Natural killer cell (primary cell): ENCODE results near the gene NEO1. TPM values are rescaled to one million over a fixed set of nuclear protein-coding genes. Genes with fewer than 3 reads are reported as not detected.
"Not testable (repeated sequence)": the region's sequence is repeated elsewhere in the genome, so short reads cannot be mapped to it uniquely, and the experiment has no call there.

Experiments
- ATAC-seq, 3 donors: fragments of 150-1000 bp in 2 of 3; fragments of 200-7000 bp in 1 of 3; cut with Tn5 transposase; 1 replicate in 1 of 3; 2 replicates in 2 of 3; pipeline ENCODE4 v1.10.0; 2021; ENCODE audit warnings: mild to moderate bottlenecking in 2 of 3, moderate library complexity in 2 of 3
- DNase-seq, 2 donors: peaks; one replicate each; pipeline versions ENCODE4 v3.0.0 to v3.0.0-alpha.2; 2013 to 2021; ENCODE audit warnings: mixed read lengths in 1 of 2
- H3K27ac ChIP-seq: one replicate; pipeline ENCODE4 v1.5.1; 2013; ENCODE audit warnings: mild to moderate bottlenecking, low read length
- H3K27me3 ChIP-seq: one replicate; pipeline ENCODE4 v1.6.1; 2013; ENCODE audit warnings: low read length; ENCODE audit not compliant: control insufficient read depth, insufficient read depth
- H3K36me3 ChIP-seq: one replicate; pipeline ENCODE4 v1.6.1; 2013; ENCODE audit warnings: low read length; ENCODE audit not compliant: control insufficient read depth, insufficient read depth
- H3K4me1 ChIP-seq: one replicate; pipeline ENCODE4 v1.6.1; 2013; ENCODE audit warnings: low read length; ENCODE audit not compliant: control insufficient read depth, insufficient read depth
- H3K4me3 ChIP-seq: one replicate; pipeline ENCODE4 v1.5.1; 2013; ENCODE audit warnings: low read length
- H3K9me3 ChIP-seq: one replicate; pipeline ENCODE4 v1.6.1; 2013; ENCODE audit warnings: low read length; ENCODE audit not compliant: control insufficient read depth, insufficient read depth
- H3K27ac Mint-ChIP-seq, 2 donors: one replicate each; pipeline ENCODE4 v1.8.0; 2022; ENCODE audit warnings: mild to moderate bottlenecking in 2 of 2, mixed read lengths in 2 of 2, moderate library complexity in 1 of 2
- H3K27me3 Mint-ChIP-seq, 2 donors: one replicate each; pipeline ENCODE4 v1.8.0; 2022; ENCODE audit warnings: low read depth in 2 of 2, mixed read lengths in 2 of 2
- H3K36me3 Mint-ChIP-seq: one replicate; pipeline ENCODE4 v1.8.0; 2022; ENCODE audit warnings: mixed read lengths
- H3K4me1 Mint-ChIP-seq, 2 donors: one replicate each; pipeline ENCODE4 v1.8.0; 2022; ENCODE audit warnings: mixed read lengths in 2 of 2
- H3K4me3 Mint-ChIP-seq: one replicate; pipeline ENCODE4 v1.8.0; 2022; ENCODE audit warnings: mild to moderate bottlenecking, moderate library complexity, mixed read lengths
- H3K9me3 Mint-ChIP-seq, 2 donors: one replicate each; pipeline ENCODE4 v1.8.0; 2022; ENCODE audit warnings: mixed read lengths in 2 of 2
- CTCF ChIP-seq: fragments of 200-600 bp; IDR thresholded peaks from one replicate; pipeline ENCODE4 v1.8.0; 2022; ENCODE audit warnings: antibody characterized with exemption
- WGBS: methylation state at CpG from one replicate; pipeline ENCODE4 v1.1.7; 2013; ENCODE audit warnings: missing lambda C conversion rate; ENCODE audit not compliant: insufficient coverage; 5-methylcytosine and 5-hydroxymethylcytosine counted together
- intact Hi-C: fragments of 100-400 bp; cut with micrococcal nuclease; formaldehyde crosslinking; loops from one replicate; pipeline ENCODE4 v1.14.2; 2022
- total RNA-seq, 4 donors: library from RNA; stranded (reverse); fragments of 120-200 nt in 1 of 4; gene quantifications; one replicate each; pipeline versions ENCODE4 v1.2.3 to v1.2.4, GENCODE V29; 2013 to 2022

NEO1 gene
- total RNA-seq, 3 donors from 2014 or later (not counting 1 experiment from before 2014, with no cell fraction given): 16.3 to 19.0 (median 17.4) TPM

DNA sequence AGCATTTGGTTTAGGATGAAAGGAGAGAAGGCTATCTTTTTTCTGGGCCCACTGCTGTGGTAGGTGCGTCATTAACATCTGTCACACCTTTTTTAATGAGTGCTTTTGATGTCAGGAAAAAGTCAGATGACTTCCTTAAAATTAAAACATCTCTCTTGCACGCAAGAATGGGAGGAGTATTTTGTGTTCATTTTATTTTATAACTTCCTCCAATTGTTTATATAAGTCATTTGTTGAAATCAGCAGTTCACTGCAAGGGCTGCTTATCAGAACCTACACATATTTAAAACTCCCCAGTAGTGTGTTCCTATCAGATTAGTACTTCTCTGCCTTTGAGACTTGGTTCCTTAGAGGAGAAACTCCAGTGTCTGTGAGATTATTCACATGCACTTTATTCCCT, 143.8 kb downstream of the NEO1 start:
- intact Hi-C loops: no loop called here

DNA sequence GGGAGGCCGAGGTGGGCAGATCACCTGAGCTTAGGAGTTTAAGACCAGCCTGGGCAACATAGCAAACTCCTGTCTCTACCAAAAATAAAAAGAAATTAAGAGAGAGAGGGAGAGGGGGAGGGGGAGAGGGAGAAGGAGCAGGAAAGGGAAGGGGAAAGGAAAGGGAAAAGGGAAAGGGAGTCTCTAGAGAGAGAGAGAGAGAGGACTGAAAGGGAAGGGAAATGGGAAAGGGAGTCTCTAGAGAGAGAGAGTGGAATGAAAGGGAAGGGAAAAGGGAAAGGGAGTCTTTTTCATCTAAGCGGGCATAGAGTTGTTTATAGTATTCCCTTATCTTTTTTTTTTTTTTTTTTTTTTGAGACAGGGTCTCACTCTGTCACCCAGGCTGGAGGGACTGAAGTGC, 148.1 kb downstream of the NEO1 start:
- Mint-ChIP-seq H3K27me3 (peaks cover 0 to 25% of the 10 kb centered on the region in 2 donors), H3K9me3 (peaks cover 2 to 3% of the 10 kb centered on the region in 2 donors), H3K4me3 (no peak overlapping the region), H3K4me1 (no peaks in the 10 kb centered on the region), H3K27ac (no peak overlapping the region), H3K36me3 (peaks cover 10% of the 10 kb centered on the region)
- intact Hi-C loops: no loop called here
- no peak for DNase-seq
- H3K27ac ChIP-seq: no peak overlapping the region
- H3K4me1 ChIP-seq: no peaks in the 10 kb centered on the region
- no peaks in the 10 kb centered on the region for H3K9me3 ChIP-seq
- H3K36me3 ChIP-seq: no peaks in the 10 kb centered on the region
- no peak overlapping the region for H3K4me3 ChIP-seq
- WGBS: no CpG with 5 or more reads among the region's 2 CpGs
- TF ChIP-seq CTCF: no peak
- ATAC-seq: no peak
- H3K27me3 ChIP-seq: no peaks in the 10 kb centered on the region

More for the DNA sequence above, 143.8 kb downstream of the NEO1 start:
- TF ChIP-seq CTCF: no peak
- ATAC-seq (no peak), DNase-seq (no peak)
- no peaks in the 10 kb centered on the region for H3K9me3 ChIP-seq
- no peaks in the 10 kb centered on the region for H3K36me3 ChIP-seq
- Mint-ChIP-seq H3K4me3 (no peak overlapping the region), H3K27ac (no peak overlapping the region), H3K36me3 (no peaks in the 10 kb centered on the region), H3K9me3 (no peaks in the 10 kb centered on the region), H3K4me1 (no peaks in the 10 kb centered on the region), H3K27me3 (peaks cover 7 to 16% of the 10 kb centered on the region in 2 donors)
- WGBS: no CpG with 5 or more reads among the region's 2 CpGs
- H3K4me3 ChIP-seq: no peak overlapping the region
- H3K4me1 ChIP-seq: no peaks in the 10 kb centered on the region
- no peaks in the 10 kb centered on the region for H3K27me3 ChIP-seq
- H3K27ac ChIP-seq: no peak overlapping the region

- intact Hi-C loops: no loop called here
- H3K27ac Mint-ChIP-seq: no peak overlapping the region
- H3K36me3 Mint-ChIP-seq: no peaks in the 10 kb centered on the region
- Histone ChIP-seq H3K27me3 (no peaks in the 10 kb centered on the region), H3K9me3 (no peaks in the 10 kb centered on the region), H3K4me3 (no peak overlapping the region), H3K36me3 (no peaks in the 10 kb centered on the region), H3K4me1 (no peaks in the 10 kb centered on the region), H3K27ac (no peak overlapping the region)
- H3K27me3 Mint-ChIP-seq: peaks cover 0 to 15% of the 10 kb centered on the region in 2 donors
- WGBS: no CpG with 5 or more reads among the region's 2 CpGs
- H3K9me3 Mint-ChIP-seq: no peaks in the 10 kb centered on the region
- H3K4me3 Mint-ChIP-seq: no peak overlapping the region
- no peaks in the 10 kb centered on the region for H3K4me1 Mint-ChIP-seq
- no peak for TF ChIP-seq CTCF
- ATAC-seq (no peak), DNase-seq (no peak)
Measured at GRCh38 chr15:73210630-73211029, 158.4 kb downstream of the NEO1 start.

GRCh38 chr15:73212424-73212823, 160.2 kb downstream of the NEO1 start:
- TF ChIP-seq CTCF: no peak
- WGBS: no CpG with 5 or more reads among the region's 1 CpG
- Histone ChIP-seq H3K27me3 (no peaks in the 10 kb centered on the region), H3K4me3 (no peak overlapping the region), H3K36me3 (no peaks in the 10 kb centered on the region), H3K9me3 (no peaks in the 10 kb centered on the region), H3K27ac (no peak overlapping the region), H3K4me1 (no peaks in the 10 kb centered on the region)
- ATAC-seq: no peak
- DNase-seq: no peak
- intact Hi-C loops: no loop called here
- no peak overlapping the region for H3K27ac Mint-ChIP-seq
- no peak overlapping the region for H3K4me3 Mint-ChIP-seq
- no peaks in the 10 kb centered on the region for H3K9me3 Mint-ChIP-seq
- no peaks in the 10 kb centered on the region for H3K36me3 Mint-ChIP-seq
- H3K4me1 Mint-ChIP-seq: no peaks in the 10 kb centered on the region
- H3K27me3 Mint-ChIP-seq: peaks cover 0 to 7% of the 10 kb centered on the region in 2 donors

DNA sequence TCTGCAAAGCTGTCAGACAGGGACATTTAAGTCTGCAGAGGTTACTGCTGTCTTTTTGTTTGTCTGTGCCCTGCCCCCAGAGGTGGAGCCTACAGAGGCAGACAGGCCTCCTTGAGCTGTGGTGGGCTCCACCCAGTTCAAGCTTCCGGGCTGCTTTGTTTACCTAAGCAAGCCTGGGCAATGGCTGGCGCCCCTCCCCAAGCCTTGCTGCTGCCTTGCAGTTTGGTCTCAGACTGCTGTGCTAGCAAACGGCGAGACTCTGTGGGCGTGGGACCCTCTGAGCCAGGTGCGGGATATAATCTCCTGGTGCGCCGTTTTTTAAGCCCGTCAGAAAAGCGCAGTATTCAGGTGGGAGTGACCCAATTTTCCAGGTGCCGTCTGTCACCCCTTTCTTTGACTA, 169.2 kb downstream of the NEO1 start:
- H3K27me3 Mint-ChIP-seq, ATAC-seq, H3K4me3 ChIP-seq, H3K36me3 Mint-ChIP-seq, H3K9me3 Mint-ChIP-seq, H3K27me3 ChIP-seq, H3K27ac Mint-ChIP-seq, H3K4me1 ChIP-seq, H3K4me1 Mint-ChIP-seq, intact Hi-C loops, H3K4me3 Mint-ChIP-seq, H3K36me3 ChIP-seq, DNase-seq, H3K27ac ChIP-seq, H3K9me3 ChIP-seq: not testable (repeated sequence)
- 98% methylated on average over 9 of the region's 11 CpGs for WGBS
